HG03378 (cell line): ENCODE results near the gene KRTAP5-6.

Experiments
- ATAC-seq: cut with Tn5 transposase; IDR thresholded peaks from one replicate; pipeline ENCODE4 v1.9.1; 2021; ENCODE audit warnings: mild to moderate bottlenecking, moderate library complexity; ENCODE audit not compliant: unreplicated experiment

Gene KRTAP5-6

GRCh38 chr11:1696608-1697570 is at the start of gene KRTAP5-6:
TSS of gene KRTAP5-6 (plus strand) at chr11:1697195. CDS start at chr11:1697246, 51 bp downstream.
- ATAC-seq, result no peak

- no peak for ATAC-seq
These were observed 48.9 kb upstream of the KRTAP5-6 start for GRCh38 chr11:1647901-1648652.

GRCh38 chr11:1648653-1649420 is 48.2 kb upstream of the KRTAP5-6 start:
- no peak for ATAC-seq

- no peak for ATAC-seq
These were observed 46.7 kb upstream of the KRTAP5-6 start for GRCh38 chr11:1650034-1650917.

- no peak for ATAC-seq
These were observed 46.1 kb upstream of the KRTAP5-6 start for GRCh38 chr11:1650918-1651262.

GRCh38 chr11:1651411-1651980 is 45.5 kb upstream of the KRTAP5-6 start:
- no peak for ATAC-seq

GRCh38 chr11:1652026-1652425 is 45.0 kb upstream of the KRTAP5-6 start:
- ATAC-seq, result no peak

- ATAC-seq, result no peak
These were observed 44.6 kb upstream of the KRTAP5-6 start for GRCh38 chr11:1652442-1652770.

- ATAC-seq, result no peak
These were observed 44.0 kb upstream of the KRTAP5-6 start for GRCh38 chr11:1652771-1653540.

GRCh38 chr11:1653541-1654387 is 43.2 kb upstream of the KRTAP5-6 start:
- no peak for ATAC-seq

GRCh38 chr11:1654388-1655167 is 42.4 kb upstream of the KRTAP5-6 start:
- ATAC-seq, result no peak

GRCh38 chr11:1655168-1656060 is 41.6 kb upstream of the KRTAP5-6 start:
- ATAC-seq, result no peak

GRCh38 chr11:1656061-1656441 is 40.9 kb upstream of the KRTAP5-6 start:
- no peak for ATAC-seq

- ATAC-seq, result no peak
These were observed 40.3 kb upstream of the KRTAP5-6 start for GRCh38 chr11:1656670-1657069.

GRCh38 chr11:1659506-1659905 is 37.5 kb upstream of the KRTAP5-6 start:
- no peak for ATAC-seq

- ATAC-seq, result no peak
These were observed 36.7 kb upstream of the KRTAP5-6 start for GRCh38 chr11:1660111-1660867.
